MM.1S (cell line): ENCODE data around the gene LGI1.

Experiments
- DNase-seq: peaks from one replicate; pipeline ENCODE4 v3.0.0-alpha.2; 2015
- H2AFZ ChIP-seq: fragments of 300-600 bp; sonication (generic); 2 replicates; pipeline ENCODE4 v1.6.0; 2016; ENCODE audit warnings: antibody characterized with exemption, low read length
- H3F3A ChIP-seq: fragments of 300-600 bp; sonication (generic); 2 replicates; pipeline ENCODE4 v1.6.1; 2016; ENCODE audit warnings: mild to moderate bottlenecking, antibody characterized with exemption, low read length, moderate library complexity, mixed read lengths; ENCODE audit not compliant: insufficient read depth
- H3K27ac ChIP-seq: fragments of 300-600 bp; sonication (generic); 2 replicates; pipeline ENCODE4 v1.5.1; 2016; ENCODE audit warnings: mild to moderate bottlenecking, low read length
- H3K27me3 ChIP-seq: fragments of 300-600 bp; sonication (generic); replicated peaks from 2 replicates; pipeline ENCODE4 v1.6.0; 2016; ENCODE audit warnings: low read length; ENCODE audit not compliant: insufficient read depth
- H3K36me3 ChIP-seq: fragments of 300-600 bp; sonication (generic); replicated peaks from 2 replicates; pipeline ENCODE4 v1.6.1; 2016; ENCODE audit warnings: mild to moderate bottlenecking, low read length, mixed read lengths; ENCODE audit not compliant: insufficient read depth
- H3K4me1 ChIP-seq: fragments of 300-600 bp; sonication (generic); 2 replicates; pipeline ENCODE4 v1.6.1; 2016; ENCODE audit warnings: low read length, mixed read lengths
- H3K4me2 ChIP-seq: fragments of 300-600 bp; sonication (generic); 2 replicates; pipeline ENCODE4 v1.6.0; 2016; ENCODE audit warnings: low read depth, low read length
- H3K4me3 ChIP-seq: fragments of 300-600 bp; sonication (generic); 2 replicates; pipeline ENCODE4 v1.5.1; 2016; ENCODE audit warnings: low read length, mixed read lengths
- H3K79me2 ChIP-seq: fragments of 300-600 bp; sonication (generic); 2 replicates; pipeline ENCODE4 v1.6.1; 2016; ENCODE audit warnings: mixed run types, low read length, mixed read lengths
- H3K9ac ChIP-seq: fragments of 300-600 bp; sonication (generic); 2 replicates; pipeline ENCODE4 v1.6.1; 2016; ENCODE audit warnings: low read length, mixed read lengths
- H3K9me2 ChIP-seq: fragments of 300-600 bp; sonication (generic); replicated peaks from 2 replicates; pipeline ENCODE4 v1.6.1; 2016; ENCODE audit warnings: mild to moderate bottlenecking, low read length, mixed read lengths; ENCODE audit not compliant: insufficient read depth
- H3K9me3 ChIP-seq: fragments of 300-600 bp; sonication (generic); replicated peaks from 2 replicates; pipeline ENCODE4 v1.6.1; 2016; ENCODE audit warnings: mild to moderate bottlenecking, low read length, mixed read lengths; ENCODE audit not compliant: insufficient read depth
- H4K20me1 ChIP-seq: fragments of 300-600 bp; sonication (generic); 2 replicates; pipeline ENCODE4 v1.6.1; 2016; ENCODE audit warnings: mild to moderate bottlenecking, low read length, moderate library complexity, mixed read lengths; ENCODE audit not compliant: insufficient read depth
- CTCF ChIP-seq: fragments of 300-600 bp; sonication (generic); IDR thresholded peaks from 2 replicates; pipeline ENCODE4 v1.5.1; 2016; ENCODE audit warnings: antibody characterized with exemption, low read length, mixed read lengths
- EZH2 ChIP-seq: fragments of 300-600 bp; sonication (generic); optimal IDR thresholded peaks from 2 replicates; pipeline ENCODE3; 2017; ENCODE audit warnings: low read depth, mild to moderate bottlenecking, antibody characterized with exemption, low read length, mixed read lengths
- EZH2phosphoT487 ChIP-seq: fragments of 300-600 bp; sonication (generic); IDR thresholded peaks from 2 replicates; pipeline ENCODE4 v1.6.1; 2018; ENCODE audit warnings: antibody characterized with exemption, low read length

LGI1 gene

GRCh38 chr10:93749218-93749799, 8.4 kb upstream of the LGI1 start:
- Histone ChIP-seq H3K4me2 (no peak overlapping the region), H3K27me3 (no peaks in the 10 kb centered on the region), H2AFZ (no peak overlapping the region), H3K79me2 (no peaks in the 10 kb centered on the region), H3K9me3 (no peaks in the 10 kb centered on the region), H3K9me2 (no peaks in the 10 kb centered on the region), H3K27ac (no peak overlapping the region), H3F3A (no peaks in the 10 kb centered on the region), H3K4me1 (no peaks in the 10 kb centered on the region), H3K9ac (no peak overlapping the region), H4K20me1 (no peaks in the 10 kb centered on the region), H3K4me3 (no peak overlapping the region), H3K36me3 (no peaks in the 10 kb centered on the region)
- TF ChIP-seq EZH2 (no peak), EZH2phosphoT487 (no peak), CTCF (no peak)
- DNase-seq = no peak

- H3K9ac ChIP-seq = no peak overlapping the region
- no peaks in the 10 kb centered on the region for H3F3A ChIP-seq
- H3K79me2 ChIP-seq = no peaks in the 10 kb centered on the region
- H2AFZ ChIP-seq = no peak overlapping the region
- H3K4me1 ChIP-seq = no peaks in the 10 kb centered on the region
- no peak overlapping the region for H3K4me3 ChIP-seq
- no peaks in the 10 kb centered on the region for H3K27me3 ChIP-seq
- no peaks in the 10 kb centered on the region for H3K9me3 ChIP-seq
- H3K27ac ChIP-seq = no peak overlapping the region
- H3K9me2 ChIP-seq = no peaks in the 10 kb centered on the region
- TF ChIP-seq EZH2 = no peak
- TF ChIP-seq EZH2phosphoT487 = no peak
- TF ChIP-seq CTCF = no peak
- DNase-seq = no peak
- no peak overlapping the region for H3K4me2 ChIP-seq
- H3K36me3 ChIP-seq = no peaks in the 10 kb centered on the region
- no peaks in the 10 kb centered on the region for H4K20me1 ChIP-seq
Observed at GRCh38 chr10:93751124-93751523, 6.6 kb upstream of the LGI1 start.

GRCh38 chr10:93751832-93752231, 5.9 kb upstream of the LGI1 start:
- H3K4me2 ChIP-seq = peak overlapping the region; percentile 44; the same call in 1 of the 2 replicates
- H3K9me3 ChIP-seq = no peaks in the 10 kb centered on the region
- no peak overlapping the region for H3K9ac ChIP-seq
- H4K20me1 ChIP-seq = no peaks in the 10 kb centered on the region
- H3K27me3 ChIP-seq = no peaks in the 10 kb centered on the region
- H3K4me1 ChIP-seq = no peaks in the 10 kb centered on the region
- no peak for DNase-seq
- H3F3A ChIP-seq = no peaks in the 10 kb centered on the region
- no peaks in the 10 kb centered on the region for H3K9me2 ChIP-seq
- TF ChIP-seq EZH2phosphoT487 = no peak
- no peak for TF ChIP-seq EZH2
- no peak for TF ChIP-seq CTCF
- H3K36me3 ChIP-seq = no peaks in the 10 kb centered on the region
- H2AFZ ChIP-seq = peak overlapping the region; percentile 47; the same call in 1 of the 2 replicates
- H3K4me3 ChIP-seq = peak overlapping the region; percentile 8; the same call in 1 of the 2 replicates
- H3K27ac ChIP-seq = no peak overlapping the region
- H3K79me2 ChIP-seq = no peaks in the 10 kb centered on the region
